ENCODE data around the gene CHKA. TPM values are rescaled to one million over a fixed set of nuclear protein-coding genes. Genes with fewer than 3 reads are reported as not detected.

The CHKA gene
- total RNA-seq, 4 donors from 2014 or later, result 86.8 to 106 (median 93.1) TPM

DNA sequence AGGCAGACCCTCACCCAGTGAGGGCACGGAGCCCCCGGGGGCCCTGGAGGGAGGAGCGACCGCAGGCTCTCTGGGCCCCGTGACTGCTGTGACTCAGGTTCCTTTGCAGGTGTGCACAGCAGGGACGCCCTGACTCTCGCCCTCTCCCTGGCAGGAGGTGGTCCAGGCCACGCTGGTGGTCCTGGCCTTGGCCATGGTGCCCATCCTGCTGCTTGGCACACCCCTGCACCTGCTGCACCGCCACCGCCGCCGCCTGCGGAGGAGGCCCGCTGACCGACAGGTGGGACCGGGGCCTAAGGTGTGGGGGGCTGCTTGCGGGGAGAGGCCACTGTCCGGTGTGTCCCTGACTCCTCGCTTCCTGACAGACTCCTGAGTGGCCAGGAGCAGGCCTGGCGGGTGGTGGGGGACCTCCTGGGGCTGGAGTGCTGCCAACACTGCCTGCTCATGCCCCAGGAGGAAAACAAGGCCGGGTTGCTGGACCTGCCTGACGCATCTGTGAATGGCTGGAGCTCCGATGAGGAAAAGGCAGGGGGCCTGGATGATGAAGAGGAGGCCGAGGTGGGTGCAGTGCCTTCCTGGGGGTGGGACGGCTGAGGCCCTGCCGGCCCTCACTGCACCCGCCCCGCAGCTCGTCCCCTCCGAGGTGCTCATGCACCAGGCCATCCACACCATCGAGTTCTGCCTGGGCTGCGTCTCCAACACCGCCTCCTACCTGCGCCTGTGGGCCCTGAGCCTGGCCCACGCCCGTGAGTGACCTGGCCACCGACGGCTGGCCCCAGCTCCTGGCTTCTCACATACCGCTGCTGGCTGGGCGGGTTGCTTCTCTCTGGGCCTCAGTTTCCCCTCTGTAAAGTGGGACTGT, 71.4 kb downstream of the CHKA start:
- no peaks in the 10 kb centered on the region for H3K9me3 ChIP-seq
- TF ChIP-seq POLR2A (IDR thresholded peaks at IDR 0.05), result no peak
- no peak for TF ChIP-seq CTCF (IDR thresholded peaks at IDR 0.05)
- no peaks in the 10 kb centered on the region for H3K27me3 ChIP-seq
- H3K36me3 ChIP-seq, result peaks cover 13 to 18% of the 10 kb centered on the region in 2 donors
- H3K27ac ChIP-seq, result no peak overlapping the region
- no peak overlapping the region for H3K4me3 ChIP-seq (replicated peaks in 1 of 3)
- intact Hi-C loops (cut with DNase I), result no loop called here
- peak; percentile 63 to 81 for DNase-seq
- WGBS, 2 donors, result 68 to 94% methylated on average over 10 to 18 of the region's 40 CpGs
- H3K4me1 ChIP-seq, result peaks cover 7 to 17% of the 10 kb centered on the region in 2 donors

GRCh38 chr11:68048681-68049508, 72.3 kb downstream of the CHKA start:
- Histone ChIP-seq H3K36me3 (peaks cover 20 to 25% of the 10 kb centered on the region in 2 donors), H3K4me1 (peaks cover 7 to 17% of the 10 kb centered on the region in 2 donors), H3K27ac (no peak overlapping the region), H3K4me3 (replicated peaks in 1 of 3) (no peak overlapping the region), H3K9me3 (no peaks in the 10 kb centered on the region), H3K27me3 (no peaks in the 10 kb centered on the region)
- intact Hi-C loops (cut with DNase I), result no loop called here
- DNase-seq, result no peak
- no peak for TF ChIP-seq POLR2A (IDR thresholded peaks at IDR 0.05)
- no peak for TF ChIP-seq CTCF (IDR thresholded peaks at IDR 0.05)
- 87 to 90% methylated on average over 8 to 26 of the region's 35 CpGs for WGBS, 2 donors

GRCh38 chr11:68047437-68048290, 73.5 kb downstream of the CHKA start:
- no peak for TF ChIP-seq POLR2A (IDR thresholded peaks at IDR 0.05)
- no peak for TF ChIP-seq CTCF (IDR thresholded peaks at IDR 0.05)
- H3K36me3 ChIP-seq, result peaks cover 14 to 21% of the 10 kb centered on the region in 2 donors
- intact Hi-C loops (cut with DNase I), result no loop called here
- no peak overlapping the region for H3K4me3 ChIP-seq (replicated peaks in 1 of 3)
- peaks cover 7 to 17% of the 10 kb centered on the region in 2 donors for H3K4me1 ChIP-seq
- 87 to 91% methylated on average over 16 to 29 of the region's 37 CpGs for WGBS, 2 donors
- no peaks in the 10 kb centered on the region for H3K27me3 ChIP-seq
- DNase-seq, result no peak
- no peaks in the 10 kb centered on the region for H3K9me3 ChIP-seq
- no peak overlapping the region for H3K27ac ChIP-seq

- H3K4me3 ChIP-seq (replicated peaks in 1 of 3), result no peak overlapping the region
- 96 to 98% methylated on average over 9 to 13 of the region's 18 CpGs for WGBS, 2 donors
- DNase-seq, result no peak
- H3K9me3 ChIP-seq, result no peaks in the 10 kb centered on the region
- no peaks in the 10 kb centered on the region for H3K27me3 ChIP-seq
- no peak overlapping the region for H3K27ac ChIP-seq
- intact Hi-C loops (cut with DNase I), result loop anchor here (5.0 kb wide), 1 partner anchor 77 kb away; the partner anchor contains the start of gene CHKA
- TF ChIP-seq CTCF (IDR thresholded peaks at IDR 0.05), result no peak
- H3K36me3 ChIP-seq, result peaks cover 10 to 21% of the 10 kb centered on the region in 2 donors
- peaks cover 10 to 11% of the 10 kb centered on the region in 2 donors for H3K4me1 ChIP-seq
These were observed 76.3 kb downstream of the CHKA start for GRCh38 chr11:68044898-68045351.

Data from thyroid gland (tissue), 4 donors.